ENCODE measurements around the gene SCNN1A.

DNA sequence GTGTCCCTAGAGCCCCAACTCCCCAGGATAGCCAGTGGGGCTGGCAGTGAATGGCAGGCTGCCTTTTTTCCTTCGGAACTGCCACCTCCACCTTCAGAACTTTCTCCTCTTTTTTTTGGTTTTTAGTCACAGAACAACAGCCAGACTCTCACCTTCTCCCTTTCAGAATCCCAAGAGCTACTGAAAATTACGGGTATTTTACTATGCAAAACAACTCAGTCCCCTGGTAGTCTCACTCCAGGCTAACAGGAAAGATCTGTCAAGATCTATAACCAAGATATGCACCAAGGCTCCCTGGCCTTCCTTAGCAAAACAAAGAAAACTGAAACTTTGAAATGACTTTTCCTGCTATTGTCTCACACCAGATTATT lies 52.4 kb downstream of the SCNN1A start:
- TF ChIP-seq POLR2A (IDR thresholded peaks at IDR 0.05) = no peak
- TF ChIP-seq, protein P1, sequence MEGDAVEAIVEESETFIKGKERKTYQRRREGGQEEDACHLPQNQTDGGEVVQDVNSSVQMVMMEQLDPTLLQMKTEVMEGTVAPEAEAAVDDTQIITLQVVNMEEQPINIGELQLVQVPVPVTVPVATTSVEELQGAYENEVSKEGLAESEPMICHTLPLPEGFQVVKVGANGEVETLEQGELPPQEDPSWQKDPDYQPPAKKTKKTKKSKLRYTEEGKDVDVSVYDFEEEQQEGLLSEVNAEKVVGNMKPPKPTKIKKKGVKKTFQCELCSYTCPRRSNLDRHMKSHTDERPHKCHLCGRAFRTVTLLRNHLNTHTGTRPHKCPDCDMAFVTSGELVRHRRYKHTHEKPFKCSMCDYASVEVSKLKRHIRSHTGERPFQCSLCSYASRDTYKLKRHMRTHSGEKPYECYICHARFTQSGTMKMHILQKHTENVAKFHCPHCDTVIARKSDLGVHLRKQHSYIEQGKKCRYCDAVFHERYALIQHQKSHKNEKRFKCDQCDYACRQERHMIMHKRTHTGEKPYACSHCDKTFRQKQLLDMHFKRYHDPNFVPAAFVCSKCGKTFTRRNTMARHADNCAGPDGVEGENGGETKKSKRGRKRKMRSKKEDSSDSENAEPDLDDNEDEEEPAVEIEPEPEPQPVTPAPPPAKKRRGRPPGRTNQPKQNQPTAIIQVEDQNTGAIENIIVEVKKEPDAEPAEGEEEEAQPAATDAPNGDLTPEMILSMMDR (IDR thresholded peaks at IDR 0.05) = no peak
